Measurements from ENCODE around the gene TACR1. TPM values are rescaled to one million over a fixed set of nuclear protein-coding genes. Genes with fewer than 3 reads are reported as not detected.

Gene TACR1
- total and polyA plus RNA-seq, 2 of the 4 experiments (the other 2 are of a cell fraction), result under 0.01 to 0.09 TPM

DNA sequence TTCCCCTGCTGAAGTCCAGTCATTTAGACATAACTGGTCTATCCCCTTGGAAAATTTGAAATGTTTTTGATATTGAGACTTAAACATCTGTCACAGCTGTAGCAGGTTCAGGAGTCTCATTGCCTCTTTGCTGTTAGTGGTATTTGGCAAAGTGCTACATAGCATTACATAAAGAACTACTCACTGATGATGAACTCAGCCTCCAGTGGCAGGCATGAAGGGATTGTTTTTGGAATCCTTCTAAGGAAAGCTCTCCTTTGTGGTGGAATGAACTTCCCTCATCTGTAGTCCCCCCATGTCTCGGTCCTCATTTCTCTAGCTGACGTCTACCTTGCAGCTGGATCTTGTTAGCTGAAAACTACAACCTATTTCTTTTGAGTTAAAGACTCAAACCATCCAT is 111.6 kb downstream of the TACR1 start:
- Histone ChIP-seq H3K27ac (ENCODE audit: insufficient read depth, low read length) (no peak overlapping the region), H4K91ac (ENCODE audit: insufficient read depth, low read depth, low read length) (no peak overlapping the region), H3K36me3 (ENCODE audit: control insufficient read depth, insufficient read depth, low read length) (no peaks in the 10 kb centered on the region), H4K20me1 (ENCODE audit: insufficient read depth, low read length) (no peaks in the 10 kb centered on the region), H2AK9ac (replicated peaks; ENCODE audit: low read depth, low read length, poor library complexity) (no peak overlapping the region), H3K4me2 (ENCODE audit: low read depth, low read length) (no peak overlapping the region), H3K9me3 (ENCODE audit: control insufficient read depth, insufficient read depth, low read length) (no peaks in the 10 kb centered on the region), H3K9ac (ENCODE audit: low read depth, low read length) (no peak overlapping the region), H2AK5ac (ENCODE audit: low read depth, low read length) (no peak overlapping the region), H3K18ac (ENCODE audit: low read depth, low read length) (no peak overlapping the region), H3K14ac (replicated peaks; ENCODE audit: low read depth, low read length) (no peak overlapping the region), H3K27me3 (ENCODE audit: control insufficient read depth, insufficient read depth, low read length) (no peaks in the 10 kb centered on the region), H3K56ac (ENCODE audit: extremely low read depth, insufficient read depth, low read length) (no peak overlapping the region), H2BK20ac (ENCODE audit: low read depth, low read length) (no peak overlapping the region), H4K5ac (ENCODE audit: low read depth, low read length) (no peak overlapping the region), H2AFZ (replicated peaks; ENCODE audit: low read length, poor library complexity) (no peak overlapping the region), H2BK15ac (ENCODE audit: low read depth, low read length) (no peak overlapping the region), H2BK5ac (ENCODE audit: low read depth, low read length, poor library complexity, severe bottlenecking) (no peak overlapping the region), H2BK120ac (ENCODE audit: low read depth, low read length) (no peak overlapping the region), H3K4ac (ENCODE audit: low read depth, low read length) (no peak overlapping the region), H3K4me1 (ENCODE audit: control insufficient read depth, insufficient read depth, low read length) (no peaks in the 10 kb centered on the region), H3K79me1 (ENCODE audit: low read depth in 1 of 2, low read length in 2 of 2) (no peaks in the 10 kb centered on the region), H4K8ac (ENCODE audit: low read depth in 2 of 2, low read length in 2 of 2) (no peak overlapping the region), H3K23ac (ENCODE audit: low read depth, low read length) (no peak overlapping the region), H3K4me3 (ENCODE audit: insufficient read depth, low read depth, low read length) (no peak overlapping the region), H3K9me1 (ENCODE audit: insufficient read depth, low read length) (no peaks in the 10 kb centered on the region)
- ATAC-seq (ENCODE audit: low read depth), result peak; percentile 48
- DNase-seq, result peak; percentile 25
- no peak for TF ChIP-seq SMC3 (IDR thresholded peaks at IDR 0.05; ENCODE audit: low read depth, low read length)
- no peak for TF ChIP-seq CEBPB (IDR thresholded peaks at IDR 0.05; ENCODE audit: low read depth, low read length)
- no peak for TF ChIP-seq CHD1 (IDR thresholded peaks at IDR 0.05; ENCODE audit: low read depth, low read length)
- TF ChIP-seq, protein P1, sequence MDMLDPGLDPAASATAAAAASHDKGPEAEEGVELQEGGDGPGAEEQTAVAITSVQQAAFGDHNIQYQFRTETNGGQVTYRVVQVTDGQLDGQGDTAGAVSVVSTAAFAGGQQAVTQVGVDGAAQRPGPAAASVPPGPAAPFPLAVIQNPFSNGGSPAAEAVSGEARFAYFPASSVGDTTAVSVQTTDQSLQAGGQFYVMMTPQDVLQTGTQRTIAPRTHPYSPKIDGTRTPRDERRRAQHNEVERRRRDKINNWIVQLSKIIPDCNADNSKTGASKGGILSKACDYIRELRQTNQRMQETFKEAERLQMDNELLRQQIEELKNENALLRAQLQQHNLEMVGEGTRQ (IDR thresholded peaks at IDR 0.05; ENCODE audit: low read depth, low read length), result no peak
- no peak for TF ChIP-seq RAD21 (IDR thresholded peaks at IDR 0.05; ENCODE audit: low read length)
- TF ChIP-seq CTCF (conservative IDR thresholded peaks at IDR 0.05; ENCODE audit: low read depth, low read length), result no peak
- TF ChIP-seq RFX5 (IDR thresholded peaks at IDR 0.05; ENCODE audit: low read depth, low read length), result no peak
- no peak for TF ChIP-seq MAFK (IDR thresholded peaks at IDR 0.05; ENCODE audit: low read depth, low read length)
- no peak for TF ChIP-seq POLR2A (IDR thresholded peaks at IDR 0.05; ENCODE audit: low read depth, low read length)
- no peak for TF ChIP-seq MAZ (IDR thresholded peaks at IDR 0.05; ENCODE audit: borderline replicate concordance, low read depth, low read length)
- TF ChIP-seq BHLHE40 (IDR thresholded peaks at IDR 0.05; ENCODE audit: low read depth, low read length), result no peak
- no peak for TF ChIP-seq ELK1 (IDR thresholded peaks at IDR 0.05; ENCODE audit: borderline replicate concordance, low read depth, low read length)
- no peak for TF ChIP-seq MXI1 (IDR thresholded peaks at IDR 0.05; ENCODE audit: borderline replicate concordance, low read depth, low read length)
- TF ChIP-seq FOS (IDR thresholded peaks at IDR 0.05; ENCODE audit: low read depth, low read length), result no peak
- TF ChIP-seq NFE2L2 (IDR thresholded peaks at IDR 0.05; ENCODE audit: low read depth, low read length), result no peak
- TF ChIP-seq RCOR1 (IDR thresholded peaks at IDR 0.05; ENCODE audit: insufficient replicate concordance, low read length), result no peak
- ChIA-PET POLR2A (ENCODE audit: unreplicated experiment) (no interaction called here), CTCF (interaction anchor here (0.7 to 2.0 kb wide), 2 partner anchors 12 to 38 kb away, joined by 3 to 7 read pairs; no protein-coding TSS in a partner anchor)
- BruUV-seq (replicated peaks), result no TSS peak
- intact Hi-C loops (cut with micrococcal nuclease) (no loop called here), dilution Hi-C loops (cut with HindIII; ENCODE audit: low sequenced_read_pairs, unreplicated experiment) (no loop called here), in situ Hi-C loops (cut with MboI; ENCODE audit: low sequenced_read_pairs) (no loop called here)
- no CpG with 5 or more reads among the region's 2 CpGs for WGBS, 2 experiments (ENCODE audit: extremely low coverage in 2 of 2, insufficient read length in 1 of 2)
